WTC11 (cell line): ENCODE data around the gene ZNF800. TPM values are rescaled to one million over a fixed set of nuclear protein-coding genes. Genes with fewer than 3 reads are reported as not detected.
A peak's percentile ranks its signal among the peaks of the same experiment; 100 is the strongest.

Experiments
- ATAC-seq: fragments of 200-7000 bp; cut with Tn5 transposase; 2 replicates; pipeline ENCODE4 v1.10.0; 2021; ENCODE audit warnings: mild to moderate bottlenecking, moderate library complexity
- CTCF ChIA-PET: fragments of 300-600 bp; sonication (Branson Sonifier 250); formaldehyde crosslinking; loops from one replicate; lab custom pipeline; 2021; ENCODE audit warnings: antibody characterized with exemption; lab: Charles Lee
- POLR2A ChIA-PET: fragments of 350-600 bp; sonication (Branson Sonifier 250); formaldehyde crosslinking; loops from one replicate; lab custom pipeline; 2021; ENCODE audit warnings: antibody characterized with exemption; lab: Charles Lee
- DNase-seq: peaks from one replicate; pipeline ENCODE4 v3.0.0; 2021; ENCODE audit warnings: low spot score
- H3K27ac Mint-ChIP-seq: 2 replicates; pipeline ENCODE4 v1.8.0; 2021; ENCODE audit warnings: mixed read lengths
- H3K27me3 Mint-ChIP-seq: 2 replicates; pipeline ENCODE4 v1.8.0; 2021; ENCODE audit warnings: low read depth, mild to moderate bottlenecking, moderate library complexity, mixed read lengths
- H3K36me3 Mint-ChIP-seq: 2 replicates; pipeline ENCODE4 v1.8.0; 2021; ENCODE audit warnings: mixed read lengths
- H3K4me1 Mint-ChIP-seq: 2 replicates; pipeline ENCODE4 v1.8.0; 2022; ENCODE audit warnings: mixed read lengths
- H3K4me3 Mint-ChIP-seq: 2 replicates; pipeline ENCODE4 v1.8.0; 2021; ENCODE audit warnings: mild to moderate bottlenecking, moderate library complexity, mixed read lengths
- H3K9me3 Mint-ChIP-seq: 2 replicates; pipeline ENCODE4 v1.8.0; 2021; ENCODE audit warnings: mixed read lengths
- ATF1 ChIP-seq: sonication (generic); formaldehyde crosslinking; IDR thresholded peaks from 2 replicates; pipeline ENCODE4 v1.8.1; 2023; ENCODE audit warnings: mild to moderate bottlenecking, moderate library complexity, missing genetic modification reagents
- CREM ChIP-seq: sonication (generic); formaldehyde crosslinking; IDR thresholded peaks from 2 replicates; pipeline ENCODE4 v1.8.1; 2022; ENCODE audit warnings: mild to moderate bottlenecking, missing genetic modification reagents, moderate library complexity
- GABPB1 ChIP-seq: sonication (generic); formaldehyde crosslinking; IDR thresholded peaks from 2 replicates; pipeline ENCODE4 v1.8.1; 2023; ENCODE audit warnings: mild to moderate bottlenecking, missing genetic modification reagents
- GTF2I ChIP-seq: fragments of 250-450 bp; sonication (Bioruptor Pico); conservative IDR thresholded peaks from 2 replicates; pipeline ENCODE4 v1.4.0; 2021; ENCODE audit warnings: mild to moderate bottlenecking
- HMGA2 ChIP-seq: fragments of 250-450 bp; sonication (Bioruptor Pico); IDR thresholded peaks from 2 replicates; pipeline ENCODE4 v1.4.0; 2021; ENCODE audit warnings: mild to moderate bottlenecking, moderate library complexity
- JUN ChIP-seq: sonication (generic); formaldehyde crosslinking; IDR thresholded peaks from 2 replicates; pipeline ENCODE4 v1.8.0; 2023; ENCODE audit warnings: mild to moderate bottlenecking, missing genetic modification reagents
- NFE2L1 ChIP-seq: sonication (generic); formaldehyde crosslinking; IDR thresholded peaks from 2 replicates; pipeline ENCODE4 v1.8.1; 2023; ENCODE audit warnings: missing genetic modification reagents
- NR2C2 ChIP-seq: sonication (generic); formaldehyde crosslinking; IDR thresholded peaks from 2 replicates; pipeline ENCODE4 v1.8.0; 2022; ENCODE audit warnings: mild to moderate bottlenecking, missing genetic modification reagents
- PRRX2 ChIP-seq: fragments of 250-450 bp; sonication (Bioruptor Pico); IDR thresholded peaks from 2 replicates; pipeline ENCODE4 v1.8.0; 2021; ENCODE audit warnings: mild to moderate bottlenecking
- RELA ChIP-seq: sonication (generic); formaldehyde crosslinking; IDR thresholded peaks from 2 replicates; pipeline ENCODE4 v1.8.1; 2022; ENCODE audit warnings: missing genetic modification reagents, mild to moderate bottlenecking, borderline replicate concordance
- TEAD1 ChIP-seq: sonication (generic); formaldehyde crosslinking; IDR thresholded peaks from 2 replicates; pipeline ENCODE4 v1.8.0; 2022; ENCODE audit warnings: mild to moderate bottlenecking, missing genetic modification reagents
- TEAD4 ChIP-seq: sonication (generic); formaldehyde crosslinking; IDR thresholded peaks from 2 replicates; pipeline ENCODE4 v1.8.0; 2022; ENCODE audit warnings: mild to moderate bottlenecking, missing genetic modification reagents
- ZNF219 ChIP-seq: sonication (generic); formaldehyde crosslinking; IDR thresholded peaks from 2 replicates; pipeline ENCODE4 v1.8.0; 2023; ENCODE audit warnings: missing genetic modification reagents, mild to moderate bottlenecking, borderline replicate concordance
- ZNF416 ChIP-seq: fragments of 250-450 bp; sonication (Bioruptor Pico); IDR thresholded peaks from 2 replicates; pipeline ENCODE4 v1.9.0; 2021; ENCODE audit warnings: mild to moderate bottlenecking, inconsistent platforms
- total RNA-seq: library from RNA; stranded (reverse); gene quantifications from 3 replicates; pipeline ENCODE4 v1.2.3, GENCODE V29; 2021
- TF ChIP-seq, protein P1 (sequence below): fragments of 200-600 bp; IDR thresholded peaks from 2 replicates; pipeline ENCODE4 v1.8.0; 2022; ENCODE audit warnings: antibody characterized with exemption
- TF ChIP-seq, protein P2 (sequence below): sonication (generic); formaldehyde crosslinking; IDR thresholded peaks from 2 replicates; pipeline ENCODE4 v1.8.0; 2023; ENCODE audit warnings: missing genetic modification reagents, mild to moderate bottlenecking, borderline replicate concordance
- TF ChIP-seq, protein P3 (sequence below): fragments of 250-450 bp; sonication (Bioruptor Pico); IDR thresholded peaks from 2 replicates; pipeline ENCODE4 v2.1.2; 2022; ENCODE audit warnings: mild to moderate bottlenecking, moderate library complexity
- TF ChIP-seq, protein P4 (sequence below): sonication (generic); formaldehyde crosslinking; IDR thresholded peaks from 2 replicates; pipeline ENCODE4 v1.8.0; 2022; ENCODE audit warnings: mild to moderate bottlenecking, missing genetic modification reagents
- TF ChIP-seq, protein P5 (sequence below): fragments of 250-450 bp; sonication (Bioruptor Pico); IDR thresholded peaks from 2 replicates; pipeline ENCODE4 v1.9.0; 2021; ENCODE audit warnings: mild to moderate bottlenecking

The ZNF800 gene
- total RNA-seq, 1 experiment from 2014 or later, result 5.7 TPM

DNA sequence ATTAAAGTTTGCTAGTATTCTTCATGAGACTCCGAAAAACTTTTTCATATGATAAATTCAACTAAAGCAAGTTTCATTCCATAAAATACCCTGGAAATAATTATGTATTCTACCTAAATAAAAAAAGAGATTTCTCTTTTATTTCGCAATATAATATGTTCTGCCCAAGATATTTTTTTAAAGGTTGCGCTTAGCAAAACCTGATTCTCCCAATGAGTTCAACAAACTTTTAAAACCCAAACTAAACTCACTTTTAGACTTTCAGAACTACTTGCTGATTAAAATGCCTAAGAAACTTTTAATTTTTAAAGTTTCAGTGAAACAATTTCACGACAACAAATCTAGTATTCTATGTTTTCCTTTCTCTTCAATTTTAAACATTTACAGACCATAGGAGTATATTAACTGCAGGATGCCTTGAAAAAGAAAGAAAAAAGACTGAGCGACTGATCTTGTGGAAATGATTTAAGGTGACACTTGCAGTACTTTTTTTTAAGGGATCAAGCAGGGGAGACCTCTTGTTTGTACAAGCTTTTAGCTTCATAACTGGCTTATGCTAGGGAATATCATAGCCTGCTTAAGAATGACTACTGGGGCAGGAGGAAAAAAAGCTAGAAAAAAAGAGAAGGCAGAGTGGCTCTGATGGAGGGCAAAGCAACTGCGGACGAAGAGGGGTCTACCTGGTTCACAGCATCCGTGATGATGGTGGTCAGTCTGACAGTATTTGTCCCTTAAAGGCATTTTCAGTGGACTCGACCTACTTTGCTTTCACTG, 1.5 kb downstream of the ZNF800 start:
- H3K4me3 Mint-ChIP-seq, result peak overlapping the region; percentile 96
- TF ChIP-seq NR2C2 (no peak), CREM (CRISPR knock-in tag) (no peak), HMGA2 (CRISPR knock-in tag) (no peak), ZNF416 (no peak)
- TF ChIP-seq, protein P1, sequence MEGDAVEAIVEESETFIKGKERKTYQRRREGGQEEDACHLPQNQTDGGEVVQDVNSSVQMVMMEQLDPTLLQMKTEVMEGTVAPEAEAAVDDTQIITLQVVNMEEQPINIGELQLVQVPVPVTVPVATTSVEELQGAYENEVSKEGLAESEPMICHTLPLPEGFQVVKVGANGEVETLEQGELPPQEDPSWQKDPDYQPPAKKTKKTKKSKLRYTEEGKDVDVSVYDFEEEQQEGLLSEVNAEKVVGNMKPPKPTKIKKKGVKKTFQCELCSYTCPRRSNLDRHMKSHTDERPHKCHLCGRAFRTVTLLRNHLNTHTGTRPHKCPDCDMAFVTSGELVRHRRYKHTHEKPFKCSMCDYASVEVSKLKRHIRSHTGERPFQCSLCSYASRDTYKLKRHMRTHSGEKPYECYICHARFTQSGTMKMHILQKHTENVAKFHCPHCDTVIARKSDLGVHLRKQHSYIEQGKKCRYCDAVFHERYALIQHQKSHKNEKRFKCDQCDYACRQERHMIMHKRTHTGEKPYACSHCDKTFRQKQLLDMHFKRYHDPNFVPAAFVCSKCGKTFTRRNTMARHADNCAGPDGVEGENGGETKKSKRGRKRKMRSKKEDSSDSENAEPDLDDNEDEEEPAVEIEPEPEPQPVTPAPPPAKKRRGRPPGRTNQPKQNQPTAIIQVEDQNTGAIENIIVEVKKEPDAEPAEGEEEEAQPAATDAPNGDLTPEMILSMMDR, result no peak
- TF ChIP-seq, protein P2, sequence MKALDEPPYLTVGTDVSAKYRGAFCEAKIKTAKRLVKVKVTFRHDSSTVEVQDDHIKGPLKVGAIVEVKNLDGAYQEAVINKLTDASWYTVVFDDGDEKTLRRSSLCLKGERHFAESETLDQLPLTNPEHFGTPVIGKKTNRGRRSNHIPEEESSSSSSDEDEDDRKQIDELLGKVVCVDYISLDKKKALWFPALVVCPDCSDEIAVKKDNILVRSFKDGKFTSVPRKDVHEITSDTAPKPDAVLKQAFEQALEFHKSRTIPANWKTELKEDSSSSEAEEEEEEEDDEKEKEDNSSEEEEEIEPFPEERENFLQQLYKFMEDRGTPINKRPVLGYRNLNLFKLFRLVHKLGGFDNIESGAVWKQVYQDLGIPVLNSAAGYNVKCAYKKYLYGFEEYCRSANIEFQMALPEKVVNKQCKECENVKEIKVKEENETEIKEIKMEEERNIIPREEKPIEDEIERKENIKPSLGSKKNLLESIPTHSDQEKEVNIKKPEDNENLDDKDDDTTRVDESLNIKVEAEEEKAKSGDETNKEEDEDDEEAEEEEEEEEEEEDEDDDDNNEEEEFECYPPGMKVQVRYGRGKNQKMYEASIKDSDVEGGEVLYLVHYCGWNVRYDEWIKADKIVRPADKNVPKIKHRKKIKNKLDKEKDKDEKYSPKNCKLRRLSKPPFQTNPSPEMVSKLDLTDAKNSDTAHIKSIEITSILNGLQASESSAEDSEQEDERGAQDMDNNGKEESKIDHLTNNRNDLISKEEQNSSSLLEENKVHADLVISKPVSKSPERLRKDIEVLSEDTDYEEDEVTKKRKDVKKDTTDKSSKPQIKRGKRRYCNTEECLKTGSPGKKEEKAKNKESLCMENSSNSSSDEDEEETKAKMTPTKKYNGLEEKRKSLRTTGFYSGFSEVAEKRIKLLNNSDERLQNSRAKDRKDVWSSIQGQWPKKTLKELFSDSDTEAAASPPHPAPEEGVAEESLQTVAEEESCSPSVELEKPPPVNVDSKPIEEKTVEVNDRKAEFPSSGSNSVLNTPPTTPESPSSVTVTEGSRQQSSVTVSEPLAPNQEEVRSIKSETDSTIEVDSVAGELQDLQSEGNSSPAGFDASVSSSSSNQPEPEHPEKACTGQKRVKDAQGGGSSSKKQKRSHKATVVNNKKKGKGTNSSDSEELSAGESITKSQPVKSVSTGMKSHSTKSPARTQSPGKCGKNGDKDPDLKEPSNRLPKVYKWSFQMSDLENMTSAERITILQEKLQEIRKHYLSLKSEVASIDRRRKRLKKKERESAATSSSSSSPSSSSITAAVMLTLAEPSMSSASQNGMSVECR (CRISPR knock-in tag), result no peak
- no peaks in the 10 kb centered on the region for H3K9me3 Mint-ChIP-seq
- peaks cover 12% of the 10 kb centered on the region for H3K4me1 Mint-ChIP-seq
- no peak for ATAC-seq
- ChIA-PET CTCF (interaction anchor here (0.9 to 1.6 kb wide), 2 partner anchors 43 to 87 kb away, joined by 3 to 4 read pairs; no protein-coding TSS in a partner anchor), POLR2A (interaction anchor here (2.1 kb wide), 1 partner anchor 43 kb away, joined by 6 read pairs; no protein-coding TSS in a partner anchor)
- no peak overlapping the region for H3K27ac Mint-ChIP-seq
- H3K36me3 Mint-ChIP-seq, result peaks cover 4% of the 10 kb centered on the region; the same call in 1 of the 2 replicates
- no peak for DNase-seq
- H3K27me3 Mint-ChIP-seq, result peaks cover 54% of the 10 kb centered on the region

DNA sequence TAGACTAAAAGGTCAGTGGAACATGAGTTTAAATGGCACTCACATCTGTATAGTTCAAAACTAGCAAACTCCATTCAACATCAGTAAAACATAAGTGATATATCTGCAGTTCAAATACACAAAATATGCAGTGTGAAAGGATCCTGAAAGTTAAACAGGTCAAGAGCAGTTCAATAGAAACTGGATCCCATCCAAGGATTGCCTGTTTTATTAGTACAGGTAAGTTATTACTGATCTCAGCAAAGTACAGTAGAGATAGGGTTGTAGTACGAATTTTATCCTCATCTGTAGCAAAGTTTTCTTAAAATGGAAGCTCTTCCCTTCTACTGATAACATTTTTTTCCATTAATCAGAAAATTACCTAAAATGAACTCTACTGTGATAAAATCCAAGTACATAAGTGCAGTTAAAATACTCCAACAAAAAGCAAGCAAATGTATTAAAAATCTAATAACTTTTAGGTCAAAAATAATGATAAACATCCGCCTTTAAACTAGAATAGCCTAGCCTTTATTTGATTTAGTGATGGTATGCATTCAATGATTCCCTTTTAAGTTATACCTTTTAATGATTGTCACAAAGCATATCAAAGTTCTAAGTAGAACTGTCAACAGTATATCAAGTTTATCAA, 2.2 kb downstream of the ZNF800 start:
- Mint-ChIP-seq H3K36me3 (peaks cover 4% of the 10 kb centered on the region; the same call in 1 of the 2 replicates), H3K9me3 (no peaks in the 10 kb centered on the region), H3K4me3 (peak overlapping the region; percentile 96; the same call in 1 of the 2 replicates)
- DNase-seq, result no peak
- CTCF ChIA-PET, result no interaction called here
- no peak for TF ChIP-seq RELA (CRISPR knock-in tag)
- TF ChIP-seq GTF2I (CRISPR knock-in tag), result no peak
- no peak for TF ChIP-seq JUN (CRISPR knock-in tag)
- no peak for TF ChIP-seq ZNF219 (CRISPR knock-in tag)
- TF ChIP-seq, protein P3, sequence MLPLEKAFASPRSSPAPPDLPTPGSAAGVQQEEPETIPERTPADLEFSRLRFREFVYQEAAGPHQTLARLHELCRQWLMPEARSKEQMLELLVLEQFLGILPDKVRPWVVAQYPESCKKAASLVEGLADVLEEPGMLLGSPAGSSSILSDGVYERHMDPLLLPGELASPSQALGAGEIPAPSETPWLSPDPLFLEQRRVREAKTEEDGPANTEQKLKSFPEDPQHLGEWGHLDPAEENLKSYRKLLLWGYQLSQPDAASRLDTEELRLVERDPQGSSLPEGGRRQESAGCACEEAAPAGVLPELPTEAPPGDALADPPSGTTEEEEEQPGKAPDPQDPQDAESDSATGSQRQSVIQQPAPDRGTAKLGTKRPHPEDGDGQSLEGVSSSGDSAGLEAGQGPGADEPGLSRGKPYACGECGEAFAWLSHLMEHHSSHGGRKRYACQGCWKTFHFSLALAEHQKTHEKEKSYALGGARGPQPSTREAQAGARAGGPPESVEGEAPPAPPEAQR (CRISPR knock-in tag), result no peak
- TF ChIP-seq, protein P4, sequence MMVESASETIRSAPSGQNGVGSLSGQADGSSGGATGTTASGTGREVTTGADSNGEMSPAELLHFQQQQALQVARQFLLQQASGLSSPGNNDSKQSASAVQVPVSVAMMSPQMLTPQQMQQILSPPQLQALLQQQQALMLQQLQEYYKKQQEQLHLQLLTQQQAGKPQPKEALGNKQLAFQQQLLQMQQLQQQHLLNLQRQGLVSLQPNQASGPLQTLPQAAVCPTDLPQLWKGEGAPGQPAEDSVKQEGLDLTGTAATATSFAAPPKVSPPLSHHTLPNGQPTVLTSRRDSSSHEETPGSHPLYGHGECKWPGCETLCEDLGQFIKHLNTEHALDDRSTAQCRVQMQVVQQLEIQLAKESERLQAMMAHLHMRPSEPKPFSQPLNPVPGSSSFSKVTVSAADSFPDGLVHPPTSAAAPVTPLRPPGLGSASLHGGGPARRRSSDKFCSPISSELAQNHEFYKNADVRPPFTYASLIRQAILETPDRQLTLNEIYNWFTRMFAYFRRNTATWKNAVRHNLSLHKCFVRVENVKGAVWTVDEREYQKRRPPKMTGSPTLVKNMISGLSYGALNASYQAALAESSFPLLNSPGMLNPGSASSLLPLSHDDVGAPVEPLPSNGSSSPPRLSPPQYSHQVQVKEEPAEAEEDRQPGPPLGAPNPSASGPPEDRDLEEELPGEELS, result no peak
- no peak for TF ChIP-seq GABPB1 (CRISPR knock-in tag)
- TF ChIP-seq, protein P5, sequence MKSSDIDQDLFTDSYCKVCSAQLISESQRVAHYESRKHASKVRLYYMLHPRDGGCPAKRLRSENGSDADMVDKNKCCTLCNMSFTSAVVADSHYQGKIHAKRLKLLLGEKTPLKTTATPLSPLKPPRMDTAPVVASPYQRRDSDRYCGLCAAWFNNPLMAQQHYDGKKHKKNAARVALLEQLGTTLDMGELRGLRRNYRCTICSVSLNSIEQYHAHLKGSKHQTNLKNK (CRISPR knock-in tag), result no peak
- no peak for TF ChIP-seq TEAD4 (CRISPR knock-in tag)
- no peak for TF ChIP-seq TEAD1
- TF ChIP-seq PRRX2 (CRISPR knock-in tag), result no peak
- no peak for TF ChIP-seq NR2C2
- TF ChIP-seq NFE2L1 (CRISPR knock-in tag), result no peak
- no peak for TF ChIP-seq ATF1 (CRISPR knock-in tag)
- TF ChIP-seq, all 79 proteins: peak for 0
- POLR2A ChIA-PET, result no interaction called here
- H3K27ac Mint-ChIP-seq, result no peak overlapping the region
- ATAC-seq, result no peak
- peaks cover 47% of the 10 kb centered on the region for H3K27me3 Mint-ChIP-seq
- H3K4me1 Mint-ChIP-seq, result peaks cover 12% of the 10 kb centered on the region
